Measurements from ENCODE around the gene UPK1A. TPM values are rescaled to one million over a fixed set of nuclear protein-coding genes. Genes with fewer than 3 reads are reported as not detected.
"Not testable (repeated sequence)": the region's sequence is repeated elsewhere in the genome, so short reads cannot be mapped to it uniquely, and the experiment has no call there.

UPK1A gene
- total and polyA plus RNA-seq, 10 of the 15 experiments (the other 5 are each of a cell fraction or from before 2014, with no cell fraction given): 0.15 to 1.9 (median 0.26) TPM; not detected in 7

GRCh38 chr19:35689836-35690235 is 23.5 kb downstream of the UPK1A start (continued):
- no peak for TF ChIP-seq CUX1 (IDR thresholded peaks at IDR 0.05; ENCODE audit: insufficient replicate concordance, low read depth, low read length)
- TF ChIP-seq, protein P1, sequence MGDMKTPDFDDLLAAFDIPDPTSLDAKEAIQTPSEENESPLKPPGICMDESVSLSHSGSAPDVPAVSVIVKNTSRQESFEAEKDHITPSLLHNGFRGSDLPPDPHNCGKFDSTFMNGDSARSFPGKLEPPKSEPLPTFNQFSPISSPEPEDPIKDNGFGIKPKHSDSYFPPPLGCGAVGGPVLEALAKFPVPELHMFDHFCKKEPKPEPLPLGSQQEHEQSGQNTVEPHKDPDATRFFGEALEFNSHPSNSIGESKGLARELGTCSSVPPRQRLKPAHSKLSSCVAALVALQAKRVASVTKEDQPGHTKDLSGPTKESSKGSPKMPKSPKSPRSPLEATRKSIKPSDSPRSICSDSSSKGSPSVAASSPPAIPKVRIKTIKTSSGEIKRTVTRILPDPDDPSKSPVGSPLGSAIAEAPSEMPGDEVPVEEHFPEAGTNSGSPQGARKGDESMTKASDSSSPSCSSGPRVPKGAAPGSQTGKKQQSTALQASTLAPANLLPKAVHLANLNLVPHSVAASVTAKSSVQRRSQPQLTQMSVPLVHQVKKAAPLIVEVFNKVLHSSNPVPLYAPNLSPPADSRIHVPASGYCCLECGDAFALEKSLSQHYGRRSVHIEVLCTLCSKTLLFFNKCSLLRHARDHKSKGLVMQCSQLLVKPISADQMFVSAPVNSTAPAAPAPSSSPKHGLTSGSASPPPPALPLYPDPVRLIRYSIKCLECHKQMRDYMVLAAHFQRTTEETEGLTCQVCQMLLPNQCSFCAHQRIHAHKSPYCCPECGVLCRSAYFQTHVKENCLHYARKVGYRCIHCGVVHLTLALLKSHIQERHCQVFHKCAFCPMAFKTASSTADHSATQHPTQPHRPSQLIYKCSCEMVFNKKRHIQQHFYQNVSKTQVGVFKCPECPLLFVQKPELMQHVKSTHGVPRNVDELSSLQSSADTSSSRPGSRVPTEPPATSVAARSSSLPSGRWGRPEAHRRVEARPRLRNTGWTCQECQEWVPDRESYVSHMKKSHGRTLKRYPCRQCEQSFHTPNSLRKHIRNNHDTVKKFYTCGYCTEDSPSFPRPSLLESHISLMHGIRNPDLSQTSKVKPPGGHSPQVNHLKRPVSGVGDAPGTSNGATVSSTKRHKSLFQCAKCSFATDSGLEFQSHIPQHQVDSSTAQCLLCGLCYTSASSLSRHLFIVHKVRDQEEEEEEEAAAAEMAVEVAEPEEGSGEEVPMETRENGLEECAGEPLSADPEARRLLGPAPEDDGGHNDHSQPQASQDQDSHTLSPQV (IDR thresholded peaks at IDR 0.05): no peak
- TF ChIP-seq JUND (IDR thresholded peaks at IDR 0.05; ENCODE audit: low read depth, low read length): no peak
- no peak for TF ChIP-seq PAX8 (IDR thresholded peaks at IDR 0.05)

DNA sequence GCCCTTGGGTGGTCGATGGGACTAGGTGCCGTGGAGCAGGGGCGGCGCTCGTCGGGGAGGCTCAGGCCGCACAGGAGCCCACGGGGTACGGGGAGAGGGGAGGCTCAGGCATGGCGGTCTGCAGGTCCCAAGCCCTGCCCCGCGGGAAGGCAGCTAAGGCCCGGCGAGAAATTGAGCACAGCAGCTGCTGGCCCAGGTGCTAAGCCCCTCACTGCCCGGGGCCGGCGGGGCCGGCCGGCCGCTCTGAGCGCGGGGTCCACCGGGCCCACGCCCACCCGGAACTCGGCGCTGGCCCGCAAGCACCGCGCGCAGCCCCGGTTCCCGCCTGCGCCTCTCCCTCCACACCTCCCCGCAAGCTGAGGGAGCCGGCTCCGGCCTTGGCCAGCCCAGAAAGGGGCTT is 24.8 kb downstream of the UPK1A start:
- H3K27me3 ChIP-seq (replicated peaks in 1 of 2; ENCODE audit: control insufficient read depth in 2 of 2, insufficient read depth in 2 of 2, low read length in 1 of 2); H2AFZ ChIP-seq (ENCODE audit: control insufficient read depth, low read depth, low read length); BruUV-seq (replicated peaks); H3K9me3 ChIP-seq (replicated peaks; ENCODE audit: control insufficient read depth, insufficient read depth, low read length); FAIRE-seq; in situ Hi-C loops (cut with MboI); H3K79me2 ChIP-seq (ENCODE audit: control insufficient read depth, insufficient read depth, low read length); H3K4me3 ChIP-seq; DNase-seq (ENCODE audit: low read depth, low spot score); H3K27ac ChIP-seq (ENCODE audit: control insufficient read depth, insufficient read depth); H4K20me1 ChIP-seq (ENCODE audit: control insufficient read depth, insufficient read depth); H3K36me3 ChIP-seq (ENCODE audit: control insufficient read depth in 2 of 2, insufficient read depth in 2 of 2, low read length in 1 of 2); H3K4me2 ChIP-seq (ENCODE audit: control insufficient read depth, insufficient read depth); ATAC-seq; H3K9ac ChIP-seq (ENCODE audit: control insufficient read depth, insufficient read depth, low read length); H3K4me1 ChIP-seq (ENCODE audit: control insufficient read depth, insufficient read depth, low read length): not testable (repeated sequence)
- ChIA-PET SMC1A (ENCODE audit: uncharacterized antibody, unreplicated experiment) (interaction anchor here (1.5 kb wide), 1 partner anchor 188 kb away, joined by 3 read pairs; no protein-coding TSS in a partner anchor), CTCF (interaction anchor here (0.8 kb wide), 1 partner anchor 168 kb away, joined by 3 read pairs; no protein-coding TSS in a partner anchor), POLR2A (interaction anchor here (2.0 kb wide), 1 partner anchor 22 kb away, joined by 4 read pairs; no protein-coding TSS in a partner anchor), RAD21 (ENCODE audit: unreplicated experiment) (interaction anchor here (2.2 kb wide), 1 partner anchor 57 kb away, joined by 6 read pairs; the partner anchor contains the start of gene LIN37)
- WGBS (ENCODE audit: insufficient coverage, insufficient replicate concordance, low lambda C conversion rate, missing lambda C conversion rate): 77% methylated on average over 19 of the region's 37 CpGs
- intact Hi-C loops (cut with micrococcal nuclease; ENCODE audit: unreplicated experiment): loop anchor here (5.0 kb wide), 1 partner anchor 191 kb away; no protein-coding TSS in a partner anchor
